Activated CD4-positive, CD25-positive, alpha-beta regulatory T cell treated with anti-CD3 and anti-CD28 coated beads, Interleukin-2, amount 50 U/mL, for 24 hours (primary cell): ENCODE results near the gene TRNAU1AP.
"Not testable (repeated sequence)": the region's sequence is repeated elsewhere in the genome, so short reads cannot be mapped to it uniquely, and the experiment has no call there.

Experiments used
- ATAC-seq, 2 donors: fragments of 150-1000 bp; cut with Tn5 transposase; one replicate each; pipeline ENCODE4 v1.10.0; 2021; ENCODE audit warnings: mild to moderate bottlenecking in 1 of 2, moderate library complexity in 1 of 2

The TRNAU1AP gene

DNA sequence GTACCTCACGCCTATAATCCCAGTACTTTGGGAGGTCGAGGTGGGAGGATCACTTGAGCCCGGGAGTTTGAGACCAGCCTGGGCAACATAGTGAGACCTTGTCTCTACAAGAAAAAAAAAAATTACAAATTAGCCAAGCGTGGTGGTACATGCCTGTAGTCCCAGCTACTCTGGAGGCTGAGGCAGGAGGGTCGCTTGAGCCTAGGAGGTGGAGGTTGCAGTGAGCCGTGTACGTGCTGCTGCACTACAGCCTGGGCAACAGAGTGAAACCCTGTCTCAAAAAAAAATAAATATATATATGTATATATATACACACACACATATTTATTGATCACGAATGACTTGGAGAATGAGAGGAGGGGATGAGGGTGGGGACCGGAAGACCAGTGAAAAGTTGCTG, 30.3 kb upstream of the TRNAU1AP start:
- not testable (repeated sequence) for ATAC-seq

DNA sequence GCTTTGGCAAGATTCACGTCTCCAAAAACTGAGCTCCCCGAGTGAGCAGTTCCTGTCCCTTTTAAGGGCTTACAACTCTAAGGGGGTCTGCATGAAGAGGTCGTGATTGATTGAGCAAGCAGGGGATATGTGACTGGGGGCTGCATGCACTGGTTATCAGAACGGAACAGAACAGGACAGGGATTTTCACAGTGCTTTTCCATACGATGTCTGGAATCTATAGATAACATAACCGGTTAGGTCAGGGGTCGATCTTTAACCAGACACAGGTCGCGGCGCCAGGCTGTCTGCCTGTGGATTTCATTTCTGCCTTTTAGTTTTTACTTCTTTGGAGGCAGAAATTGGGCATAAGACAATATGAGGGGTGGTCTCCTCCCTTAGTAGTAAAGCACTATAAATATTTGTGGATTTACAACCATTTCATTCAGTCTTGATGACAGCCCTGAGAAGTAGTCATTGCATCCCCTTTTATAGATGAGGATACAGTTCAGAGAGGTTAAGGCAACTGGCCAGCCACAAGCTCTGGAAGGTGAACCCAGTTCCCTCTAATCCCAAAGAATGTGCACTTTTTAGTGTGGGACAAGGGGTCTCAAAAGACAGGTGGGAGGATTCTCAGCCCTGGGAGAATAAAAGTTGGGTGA, 27.8 kb upstream of the TRNAU1AP start:
- not testable (repeated sequence) for ATAC-seq

DNA sequence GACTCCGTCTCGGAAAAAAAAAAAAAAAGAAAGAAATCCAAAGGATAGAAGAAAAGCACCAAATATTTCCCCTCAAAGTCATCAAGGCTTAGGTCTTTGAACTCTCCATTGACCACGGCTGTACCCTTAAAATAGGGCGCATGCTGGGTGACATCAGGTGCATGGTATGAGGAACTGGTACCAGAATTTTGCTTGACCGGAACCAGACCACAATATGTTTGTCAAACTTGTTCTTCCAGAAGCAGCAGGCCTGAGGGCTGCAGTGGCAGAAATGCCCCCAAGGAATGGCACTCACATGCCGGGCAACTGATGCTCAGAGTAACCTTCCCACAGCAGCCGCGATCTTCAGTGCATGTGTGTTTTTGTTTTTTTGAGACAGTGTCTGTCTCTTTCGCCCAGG, 26.0 kb upstream of the TRNAU1AP start:
- no peak for ATAC-seq

DNA sequence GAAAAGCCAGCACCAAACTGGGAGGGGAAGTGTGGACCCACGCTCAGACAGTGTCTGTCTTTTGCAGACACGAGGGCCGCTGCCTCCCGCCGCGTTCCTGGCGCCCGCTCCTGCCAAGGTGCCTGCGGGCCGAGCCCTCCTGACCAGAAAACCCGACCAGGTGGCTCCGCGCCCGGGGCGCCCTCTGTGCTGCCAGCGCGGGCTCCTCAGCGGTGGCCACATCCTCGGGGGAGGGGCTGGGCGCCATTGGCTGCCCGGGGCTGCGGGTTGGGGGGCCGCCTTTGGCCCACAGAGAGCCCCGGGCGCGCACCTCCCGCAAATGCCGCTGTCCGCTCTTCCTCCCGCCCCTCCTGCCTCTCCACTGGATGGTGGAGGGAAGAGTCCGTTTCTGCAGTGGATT, 22.4 kb upstream of the TRNAU1AP start:
- no peak for ATAC-seq

DNA sequence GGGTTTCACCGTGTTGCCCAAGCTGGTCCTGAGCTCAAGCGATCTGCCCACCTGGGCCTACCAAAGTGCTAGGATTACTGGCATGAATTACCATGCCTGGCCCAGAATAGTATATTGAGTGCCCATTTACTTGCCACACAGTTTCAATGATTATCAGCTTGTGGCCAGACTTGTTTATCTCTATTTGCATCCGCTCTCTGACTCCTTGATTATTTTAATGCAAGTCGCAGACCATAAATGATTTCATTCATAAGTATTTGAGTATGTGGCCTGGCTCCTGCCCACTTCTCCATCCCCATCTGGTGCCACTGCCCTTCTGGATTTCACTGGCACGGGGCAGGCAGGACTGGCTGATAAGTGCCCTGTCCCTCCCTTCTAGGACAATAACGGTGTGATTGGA, 18.2 kb upstream of the TRNAU1AP start:
- ATAC-seq: no peak

DNA sequence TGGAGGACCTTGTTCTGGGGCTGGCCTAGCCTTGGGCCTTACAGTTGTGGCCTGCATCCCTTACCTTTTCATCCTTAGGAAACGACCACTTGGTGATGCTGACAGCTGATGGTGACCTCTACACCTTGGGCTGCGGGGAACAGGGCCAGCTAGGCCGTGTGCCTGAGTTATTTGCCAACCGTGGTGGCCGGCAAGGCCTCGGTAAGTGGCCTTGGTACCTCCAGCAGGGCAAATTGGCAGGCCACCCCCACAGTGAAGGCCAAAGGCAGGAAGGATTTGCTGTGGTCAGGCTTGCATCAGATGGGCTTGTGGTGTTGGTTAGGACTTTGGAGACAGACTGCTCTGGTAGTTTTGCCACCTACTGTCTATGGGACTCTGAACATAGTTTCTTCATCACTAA, 17.7 kb upstream of the TRNAU1AP start:
- ATAC-seq: no peak

DNA sequence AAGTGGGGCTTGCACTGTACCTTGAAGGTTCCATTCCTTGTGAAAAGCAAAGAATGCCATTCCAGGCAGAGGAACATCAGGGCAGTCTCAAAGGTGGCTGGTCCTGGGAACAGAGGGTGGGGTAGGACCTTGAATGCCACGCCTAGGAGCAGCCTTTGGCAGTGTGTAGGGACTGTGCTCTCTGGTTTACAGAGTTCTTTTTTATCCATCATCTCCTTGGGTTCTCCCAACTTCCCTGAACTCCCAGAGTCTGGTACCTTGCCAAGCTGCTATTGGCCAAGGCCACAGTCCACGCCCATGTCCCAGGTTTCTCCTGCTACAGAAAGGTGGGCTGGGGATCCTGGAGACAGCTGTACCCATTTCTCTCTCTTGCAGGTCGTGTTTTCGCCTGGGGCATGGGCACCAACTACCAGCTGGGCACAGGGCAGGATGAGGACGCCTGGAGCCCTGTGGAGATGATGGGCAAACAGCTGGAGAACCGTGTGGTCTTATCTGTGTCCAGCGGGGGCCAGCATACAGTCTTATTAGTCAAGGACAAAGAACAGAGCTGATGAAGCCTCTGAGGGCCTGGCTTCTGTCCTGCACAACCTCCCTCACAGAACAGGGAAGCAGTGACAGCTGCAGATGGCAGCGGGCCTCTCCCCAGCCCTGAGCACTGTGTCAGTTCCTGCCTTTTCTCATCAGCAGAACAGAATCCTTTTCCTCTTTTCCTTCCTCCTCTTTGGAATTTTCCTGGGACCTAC, 15.3 kb upstream of the TRNAU1AP start:
- ATAC-seq: no peak

DNA sequence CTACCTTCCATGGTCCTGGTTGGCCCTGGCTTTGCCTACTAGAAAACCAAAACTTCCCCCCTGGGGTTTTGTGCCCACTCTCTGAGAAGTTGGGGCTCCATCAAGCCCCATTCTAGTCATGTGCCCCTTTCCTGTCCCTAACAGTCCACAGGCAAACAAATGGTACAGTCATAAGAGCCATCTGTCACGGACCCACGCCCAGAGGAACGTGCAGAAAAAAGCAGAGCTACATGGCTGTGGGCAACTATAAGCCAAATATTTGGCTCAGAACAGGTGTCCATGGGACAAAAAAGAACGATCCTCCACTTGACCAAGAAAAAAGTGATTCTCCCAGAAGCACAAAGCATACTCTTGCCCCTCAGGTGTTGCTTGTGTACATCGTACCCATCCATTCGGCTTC, 14.6 kb upstream of the TRNAU1AP start:
- ATAC-seq: no peak

DNA sequence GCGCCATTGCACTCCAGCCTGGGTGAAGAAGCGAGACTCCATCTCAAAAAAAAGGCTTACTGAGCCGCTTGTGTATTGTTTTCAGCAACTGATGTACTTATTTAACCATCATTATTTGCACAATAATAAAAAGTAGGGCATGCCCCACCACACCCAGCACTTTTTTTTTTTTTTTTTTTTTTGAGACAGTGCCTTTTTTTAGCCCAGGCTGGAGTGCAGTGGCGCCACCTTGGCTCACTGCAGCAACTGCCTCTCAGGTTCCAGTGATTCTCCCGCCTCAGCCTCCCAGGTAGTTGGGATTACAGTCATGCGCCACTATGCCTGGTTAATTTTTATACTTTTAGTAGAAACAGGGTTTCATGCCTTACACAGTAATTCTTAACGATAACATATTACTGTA, 12.2 kb upstream of the TRNAU1AP start:
- ATAC-seq: no peak

DNA sequence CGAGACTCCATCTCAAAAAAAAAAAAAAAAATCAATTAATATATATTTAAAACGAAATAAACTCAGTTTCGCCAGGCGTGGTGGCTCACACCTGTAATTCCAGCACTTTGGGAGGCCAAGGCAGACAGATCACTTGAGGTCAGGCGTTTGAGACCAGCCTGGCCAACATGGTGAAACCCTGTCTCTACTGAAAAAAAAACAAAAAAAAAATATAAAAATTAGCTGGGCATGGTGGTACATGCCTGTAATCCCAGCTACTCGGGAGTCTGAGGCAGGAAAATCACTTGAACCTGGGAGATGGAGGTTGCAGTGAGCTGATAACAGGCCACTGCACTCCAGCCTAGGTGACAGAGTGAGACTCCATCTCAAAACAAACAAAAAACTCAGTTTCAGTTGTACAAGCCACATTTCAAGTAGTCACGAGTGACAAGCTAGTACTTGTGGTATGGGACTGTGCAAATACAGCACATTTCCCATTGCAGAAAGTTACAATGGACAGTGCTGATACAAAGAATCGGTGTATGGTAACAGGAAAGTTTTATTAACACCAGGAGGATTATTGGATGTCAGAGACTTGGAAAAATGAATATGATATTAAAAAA, 11.4 kb upstream of the TRNAU1AP start:
- not testable (repeated sequence) for ATAC-seq

DNA sequence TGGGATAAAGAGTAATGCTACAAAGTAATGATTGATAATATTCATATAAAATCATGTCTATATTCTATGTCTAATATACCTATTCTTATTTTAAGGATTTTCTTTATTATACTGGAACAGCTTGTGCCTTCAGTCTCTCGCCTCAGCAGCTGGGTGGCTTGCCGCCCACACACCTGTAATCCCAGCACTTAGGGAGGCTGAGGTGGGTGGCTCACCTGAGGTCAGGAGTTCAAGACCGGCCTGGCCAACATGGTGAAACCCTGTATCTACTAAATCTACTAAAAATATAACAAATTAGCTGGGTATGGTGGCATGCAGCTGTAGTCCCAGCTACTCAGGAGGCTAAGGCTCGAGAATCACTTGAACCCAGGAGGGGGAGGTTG, 7.6 kb upstream of the TRNAU1AP start:
- no peak for ATAC-seq

DNA sequence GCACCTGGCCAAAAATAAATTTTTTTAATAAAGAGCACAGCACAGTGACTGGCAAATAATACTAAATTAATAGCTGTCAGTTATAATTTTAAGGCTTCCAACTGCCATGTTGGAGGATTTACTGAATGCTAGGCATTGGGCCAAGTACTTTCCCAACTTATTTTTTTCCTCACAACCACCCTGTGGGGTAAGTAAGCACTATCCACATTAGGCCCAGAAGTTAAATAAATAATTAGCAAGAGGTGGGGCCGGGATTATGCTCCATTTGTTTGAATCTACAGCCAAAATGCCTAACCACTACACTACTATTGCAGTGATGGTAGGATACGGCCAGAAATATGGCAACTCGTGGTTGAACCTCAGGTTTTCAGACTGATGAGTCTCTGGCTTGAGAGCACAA, 4.6 kb upstream of the TRNAU1AP start:
- ATAC-seq: no peak

DNA sequence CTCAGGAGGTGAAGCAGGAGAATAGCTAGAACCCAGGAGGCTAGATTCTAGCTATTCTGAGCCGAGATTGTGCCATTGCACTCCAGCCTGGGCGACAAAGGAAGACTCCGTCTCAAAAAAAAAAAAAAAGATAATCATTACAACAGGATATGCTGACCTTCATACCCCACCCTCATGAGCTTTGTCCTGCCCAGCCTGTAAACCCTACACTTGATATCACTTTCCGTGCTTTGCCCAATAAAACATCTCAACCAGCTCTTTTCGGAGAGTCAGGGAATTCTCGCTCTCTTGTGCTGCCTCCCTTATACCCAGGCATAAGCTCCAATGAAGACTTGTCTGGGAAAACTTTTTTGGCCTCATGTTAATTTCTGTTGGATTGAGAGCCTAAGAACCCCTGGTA, 1.5 kb upstream of the TRNAU1AP start:
- no peak for ATAC-seq

DNA sequence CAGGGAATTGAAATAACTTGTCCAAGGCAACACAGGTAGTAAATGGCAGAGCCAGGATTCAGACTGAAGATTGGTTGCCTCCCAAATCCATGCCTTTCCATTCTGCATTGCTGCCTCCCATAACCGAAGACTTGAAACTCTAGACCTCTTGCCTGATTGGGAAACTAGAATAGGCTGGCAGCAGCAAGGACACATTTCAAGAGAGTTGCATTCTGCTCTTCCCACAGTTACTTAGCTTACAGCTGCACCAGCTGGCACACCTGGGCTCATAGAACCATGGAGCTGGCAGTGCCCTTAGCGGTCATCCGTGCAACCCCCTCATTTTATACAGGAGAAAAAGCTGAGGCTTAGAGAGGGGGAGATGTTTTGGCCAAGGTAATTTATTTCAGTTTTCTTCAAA, 8.0 kb downstream of the TRNAU1AP start:
- ATAC-seq: no peak

DNA sequence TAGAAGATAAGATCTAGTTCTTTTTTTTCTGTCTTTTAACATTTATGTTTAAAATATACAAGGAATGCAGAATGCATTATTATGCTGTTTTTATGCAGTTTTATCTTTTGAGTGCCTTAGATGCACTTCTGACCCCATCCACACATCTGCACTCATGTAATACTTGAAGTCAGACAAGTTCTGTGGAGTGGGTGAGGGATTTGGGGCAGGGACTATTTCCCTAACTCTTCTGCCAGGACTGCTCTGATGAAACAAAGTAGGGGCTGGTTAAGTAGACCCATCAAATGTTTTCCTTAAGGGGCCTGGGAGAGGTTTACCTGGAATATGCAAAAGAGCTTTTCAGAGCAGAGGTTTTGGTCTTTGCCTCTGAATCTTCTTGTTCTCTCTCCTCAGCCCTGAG, 11.4 kb downstream of the TRNAU1AP start:
- ATAC-seq: no peak

DNA sequence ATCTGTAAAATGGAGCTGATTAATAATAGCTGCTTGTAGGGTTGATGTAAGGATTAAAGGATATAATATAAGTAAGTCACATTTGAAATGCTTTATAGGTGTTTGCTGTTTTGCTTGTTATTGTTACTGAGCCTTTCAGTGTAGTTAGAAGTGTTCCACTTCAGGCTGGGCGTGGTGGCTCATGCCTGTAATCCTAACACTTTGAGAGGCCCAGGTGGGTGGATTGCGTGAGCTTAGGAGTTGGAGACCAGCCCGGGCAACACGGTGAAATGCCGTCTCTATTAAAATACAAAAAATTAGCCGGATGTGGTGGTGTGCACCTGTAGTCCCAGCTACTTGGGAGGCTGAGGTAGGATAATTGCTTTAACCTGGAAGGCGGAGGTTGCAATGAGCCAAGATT, 12.2 kb downstream of the TRNAU1AP start:
- no peak for ATAC-seq

DNA sequence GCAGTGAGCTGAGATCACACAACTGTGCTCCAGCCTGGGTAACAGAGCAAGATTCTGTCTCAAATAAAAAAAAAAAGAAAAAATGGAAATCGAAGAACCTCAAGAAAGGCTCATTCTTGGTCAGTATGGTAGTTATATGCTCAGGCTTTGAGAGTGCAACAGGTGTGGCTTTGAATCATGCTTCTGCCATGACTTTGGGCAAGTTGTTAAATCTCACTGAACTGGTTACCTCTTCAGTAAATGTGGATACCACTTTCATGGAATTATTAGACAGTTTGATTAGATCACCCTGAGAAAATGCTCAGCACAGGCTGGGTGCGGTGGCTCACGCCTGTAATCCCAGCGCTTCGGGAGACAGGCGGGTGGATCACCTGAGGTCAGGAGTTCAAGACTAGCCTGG, 12.8 kb downstream of the TRNAU1AP start:
- no peak for ATAC-seq

DNA sequence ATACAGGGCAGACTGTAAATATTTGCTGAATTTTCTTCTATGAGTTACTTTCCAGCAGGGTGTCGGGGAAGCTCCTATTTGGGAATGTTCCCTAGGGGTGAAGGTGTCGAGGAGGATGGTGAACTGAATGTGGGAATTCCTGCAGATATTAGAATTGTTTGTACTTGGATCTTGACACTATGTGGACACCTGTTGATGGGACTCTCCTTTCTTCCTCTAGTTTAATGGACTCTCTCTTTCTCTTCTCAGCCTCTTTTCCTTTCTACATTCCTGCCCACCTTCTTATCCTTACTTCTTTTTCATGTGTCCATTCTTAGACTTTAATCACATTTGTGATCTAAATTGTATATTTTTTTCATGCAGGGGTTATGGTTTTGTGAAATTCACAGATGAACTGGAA, 14.0 kb downstream of the TRNAU1AP start:
- ATAC-seq: no peak

DNA sequence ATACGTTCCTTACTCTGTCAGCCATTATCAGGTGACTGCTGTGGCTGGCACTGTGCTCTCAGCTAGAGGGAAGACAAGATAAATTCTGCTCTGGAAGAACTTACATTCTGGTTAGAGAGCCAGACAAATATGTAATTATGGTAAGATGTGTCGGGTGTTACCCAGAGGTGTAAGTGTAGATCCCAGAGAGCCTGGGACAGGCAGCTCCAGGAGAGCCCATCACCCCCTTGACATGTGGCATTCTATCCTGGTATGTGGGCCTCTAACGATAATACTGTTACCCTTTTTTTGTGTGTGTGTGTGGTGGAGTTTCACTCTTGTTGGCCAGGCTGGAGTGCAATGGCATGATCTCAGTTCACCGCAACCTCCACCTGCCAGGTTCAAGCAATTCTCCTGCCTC, 19.0 kb downstream of the TRNAU1AP start:
- no peak for ATAC-seq

DNA sequence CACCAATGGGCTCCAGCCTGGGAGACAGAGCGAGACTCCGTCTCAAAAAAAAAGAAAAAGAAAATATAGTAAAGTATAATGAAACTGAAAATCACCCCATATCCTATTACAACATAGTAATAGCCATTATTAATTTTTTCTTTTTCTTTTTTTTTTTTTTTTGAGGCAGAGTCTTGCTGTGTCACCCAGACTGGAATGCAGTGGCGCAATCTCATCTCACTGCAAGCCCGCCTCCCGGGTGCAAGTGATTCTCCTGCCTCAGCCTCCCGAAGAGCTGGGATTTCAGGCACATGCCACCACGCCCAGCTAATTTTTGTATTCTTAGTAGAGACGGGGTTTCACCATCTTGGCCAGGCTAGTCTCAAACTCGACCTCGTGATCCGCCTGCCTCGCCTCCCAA, 20.0 kb downstream of the TRNAU1AP start:
- ATAC-seq: not testable (repeated sequence)

DNA sequence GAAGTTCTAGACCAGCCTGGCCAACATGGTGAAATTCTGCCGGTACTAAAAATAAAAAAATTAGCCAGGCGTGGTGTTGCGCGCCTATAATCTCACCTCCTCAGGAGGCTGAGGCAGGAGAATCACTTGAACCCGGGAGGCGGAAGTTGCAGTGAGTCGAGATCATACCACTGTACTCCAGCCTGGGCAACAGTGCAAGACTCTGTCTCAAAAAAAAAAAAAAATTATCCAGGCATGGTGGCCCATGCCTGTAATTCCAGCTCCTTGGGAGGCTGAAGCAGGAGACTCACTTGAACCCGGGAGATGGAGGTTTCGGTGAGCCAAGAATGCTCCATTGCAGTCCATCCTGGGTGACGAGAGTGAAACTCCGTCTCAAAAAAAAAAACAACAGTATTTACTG, 20.7 kb downstream of the TRNAU1AP start:
- no peak for ATAC-seq

DNA sequence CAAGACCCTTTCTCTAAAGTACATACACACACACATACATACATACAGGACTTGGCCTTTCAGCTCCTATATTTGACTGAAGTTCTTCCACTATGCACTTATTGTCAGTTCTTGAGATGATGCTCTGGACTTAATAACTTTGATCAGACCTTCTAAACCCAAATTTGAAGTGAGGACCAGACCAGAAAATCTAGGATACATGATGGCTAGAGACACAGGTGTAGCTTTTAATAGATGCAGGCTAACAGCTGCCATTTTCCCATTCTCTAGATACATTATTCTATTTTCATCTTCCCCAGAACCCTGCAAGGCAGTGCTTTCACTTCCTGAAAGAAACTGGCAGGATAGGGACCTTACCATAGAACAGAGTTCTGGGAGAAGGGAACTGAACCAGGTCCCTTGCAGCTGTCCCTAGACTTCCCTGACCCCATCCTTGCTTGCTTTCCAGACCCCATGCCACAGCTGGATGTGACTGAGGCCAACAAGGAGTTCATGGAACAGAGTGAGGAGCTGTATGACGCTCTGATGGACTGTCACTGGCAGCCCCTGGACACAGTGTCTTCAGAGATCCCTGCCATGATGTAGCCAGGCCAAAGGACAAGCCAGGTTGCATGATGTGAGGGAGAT, 24.3 kb downstream of the TRNAU1AP start:
- ATAC-seq: no peak

DNA sequence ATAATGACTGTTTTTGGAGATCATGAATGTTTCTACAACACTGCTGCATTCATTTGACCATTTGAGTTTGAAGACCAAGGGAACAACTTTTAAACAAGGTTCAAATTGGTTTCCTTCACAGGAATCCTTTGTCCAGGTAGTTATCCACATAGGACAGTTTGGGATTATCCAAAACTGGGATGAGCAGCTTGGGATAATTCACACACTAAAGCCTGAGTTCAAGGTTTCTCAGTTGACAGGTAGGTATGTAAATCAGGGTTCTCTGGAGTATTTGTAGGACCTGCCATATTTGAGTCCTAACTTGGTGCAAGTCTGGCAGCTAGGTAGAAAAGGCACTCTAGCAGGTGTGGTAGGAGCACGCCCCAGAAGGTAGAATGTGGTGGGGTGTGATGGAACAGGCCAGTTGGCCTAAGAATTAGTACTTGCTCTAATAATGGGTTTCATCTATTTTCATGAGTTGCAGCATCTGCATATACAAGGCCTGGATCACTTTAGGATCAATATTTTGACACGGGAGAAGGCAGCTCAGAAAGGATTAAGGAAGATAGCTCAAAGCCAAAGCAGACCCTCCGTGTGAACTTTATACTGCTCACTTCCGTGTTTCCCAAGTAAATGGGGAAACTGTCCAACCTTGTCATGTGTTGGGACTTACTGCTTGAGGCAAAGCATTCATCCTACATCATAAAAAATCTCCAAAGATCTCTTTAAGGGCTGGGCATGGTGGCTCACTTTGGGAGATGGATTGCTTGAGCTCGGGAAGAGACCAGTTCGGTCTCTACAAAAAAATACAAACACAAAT, 25.1 kb downstream of the TRNAU1AP start:
- no peak for ATAC-seq
